ENCODE measurements around the gene TARS1. TPM values are rescaled to one million over a fixed set of nuclear protein-coding genes. Genes with fewer than 3 reads are reported as not detected.

The TARS1 gene
- polyA plus RNA-seq (ENCODE audit: insufficient read length), result 61.9 TPM

DNA sequence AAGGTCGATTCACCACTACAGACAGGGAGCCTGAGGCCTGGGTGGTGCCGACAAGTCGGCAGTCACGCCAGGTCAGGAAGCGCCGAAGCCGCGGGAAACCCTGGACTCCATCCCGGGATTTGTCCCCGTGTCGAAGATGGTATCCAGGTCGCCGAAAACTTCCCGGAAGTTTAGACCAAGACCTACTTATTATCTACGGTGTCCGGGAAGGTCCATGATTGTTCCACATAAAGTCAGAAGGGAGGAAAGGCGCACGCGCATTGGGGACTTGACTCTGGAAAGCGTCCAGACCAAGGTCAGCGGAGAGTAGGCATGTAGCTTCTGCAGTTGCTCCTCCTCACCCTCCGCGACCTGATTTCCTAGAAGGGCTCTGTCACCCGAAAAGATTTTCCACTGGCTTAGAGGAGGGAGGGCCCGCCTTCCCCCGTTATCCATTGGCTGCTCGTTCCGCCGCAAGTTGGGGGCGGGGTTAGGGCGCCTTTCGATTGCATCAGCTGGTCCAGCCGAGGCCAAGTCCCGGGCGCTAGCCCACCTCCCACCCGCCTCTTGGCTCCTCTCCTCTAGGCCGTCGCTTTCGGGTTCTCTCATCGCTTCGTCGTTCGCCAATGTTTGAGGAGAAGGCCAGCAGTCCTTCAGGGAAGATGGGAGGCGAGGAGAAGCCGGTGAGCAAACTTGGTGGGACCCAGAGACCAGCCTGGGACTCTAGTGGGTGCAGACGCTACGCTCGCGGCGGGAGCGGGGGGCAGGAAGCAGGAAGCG is at the start of gene TARS1:
Gene TARS1 (plus strand): TSS at position 484 of the 759 bp plus-strand sequence. CDS start 122 bp downstream, at position 606.
- DNase-seq, result peak; percentile 100

DNA sequence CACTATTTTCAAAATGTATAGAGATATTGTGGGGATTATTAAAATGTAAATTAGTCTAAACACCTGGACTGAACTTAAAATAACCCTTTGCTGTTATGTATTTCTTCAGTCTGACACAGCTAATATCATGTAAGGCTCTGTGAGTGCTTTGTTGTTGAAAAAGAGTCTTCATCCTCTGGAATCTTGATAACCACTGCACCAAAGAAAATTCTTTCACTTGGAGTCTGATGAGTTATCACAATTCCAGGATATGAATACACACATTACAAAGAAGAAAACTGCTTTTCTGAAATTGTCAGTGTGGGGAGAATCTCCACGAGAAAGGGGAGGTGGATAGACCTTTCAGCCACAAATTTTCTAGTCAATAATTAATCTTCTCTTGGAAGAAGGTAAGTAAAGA is 42.3 kb upstream of the TARS1 start:
- no peak for DNase-seq

DNA sequence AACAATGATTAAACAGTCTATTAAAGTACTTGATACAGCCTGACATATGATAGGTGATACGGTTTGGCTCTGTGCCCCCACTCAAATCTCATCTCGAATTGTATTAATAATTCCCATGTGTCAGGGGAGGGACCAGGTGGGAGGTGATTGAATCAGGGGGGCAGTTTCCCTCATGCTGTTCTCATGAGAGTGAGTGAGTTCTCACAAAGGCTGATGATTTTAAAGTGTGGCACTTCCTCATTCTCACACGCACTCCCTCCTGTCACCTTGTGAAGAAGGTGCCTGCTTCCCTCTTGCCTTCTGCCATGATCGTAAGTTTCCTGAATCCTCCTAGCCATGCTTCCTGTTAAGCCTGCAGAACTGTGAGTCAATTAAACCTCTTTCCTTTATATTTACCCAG is 40.1 kb upstream of the TARS1 start:
- DNase-seq, result no peak

DNA sequence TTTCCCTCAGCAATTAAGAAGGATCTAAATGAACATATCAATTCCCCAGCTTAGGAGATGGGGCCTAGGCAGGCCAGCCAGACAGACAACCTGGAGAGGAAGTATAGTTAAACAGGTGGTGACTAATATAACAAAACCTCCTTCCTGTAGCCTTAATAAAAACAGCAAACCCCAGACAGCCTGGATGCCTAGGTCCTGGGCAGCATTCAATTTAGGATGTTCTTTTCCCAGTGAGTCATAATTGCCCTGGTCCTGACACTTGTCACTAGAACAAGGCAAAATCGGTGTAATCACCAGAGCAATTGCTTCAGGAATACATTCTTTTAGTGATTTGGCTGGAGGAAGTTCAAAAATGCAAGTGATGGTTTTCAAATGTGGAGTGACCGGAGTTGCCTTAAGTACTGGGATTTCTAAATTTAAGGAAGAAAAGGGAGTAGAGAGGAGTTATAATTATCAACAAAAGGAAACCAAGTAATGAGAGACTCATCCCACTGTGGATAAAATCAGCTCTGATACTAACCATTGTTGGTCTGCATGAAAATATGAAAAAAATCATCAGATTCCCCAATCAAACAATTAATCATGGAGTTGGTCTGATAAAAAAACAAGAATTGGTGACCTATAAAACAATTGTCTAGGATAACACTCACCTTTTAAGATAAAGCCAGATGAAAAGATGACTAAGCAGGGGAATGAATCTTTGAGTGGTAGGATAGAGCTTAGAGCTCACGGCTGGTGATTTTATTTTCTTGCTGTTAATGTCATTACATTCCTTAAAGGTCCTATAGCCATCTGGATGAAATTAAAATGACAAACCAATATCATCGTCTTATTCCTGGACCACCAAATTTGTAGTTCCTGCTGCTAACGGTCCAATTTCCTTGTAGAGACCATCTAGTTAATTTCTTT is 39.0 kb upstream of the TARS1 start:
- DNase-seq, result no peak

DNA sequence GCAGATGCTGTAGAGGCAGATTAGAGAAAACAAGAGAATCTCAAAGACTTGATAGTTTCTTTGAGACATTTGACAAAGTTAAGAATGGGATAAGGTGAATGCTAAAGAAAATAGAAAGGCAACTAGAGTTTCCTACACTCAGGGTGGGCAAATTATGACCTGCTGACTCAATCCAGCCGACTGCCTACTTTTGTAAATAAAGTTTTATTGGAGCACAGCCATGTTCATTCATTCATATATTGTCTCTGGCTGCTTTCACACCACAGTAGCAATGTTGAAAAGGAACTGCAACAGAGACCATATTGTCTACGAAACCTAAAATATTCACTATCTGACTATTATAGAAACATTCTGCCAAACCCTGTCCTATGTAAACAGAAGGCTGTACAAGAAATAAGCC is 37.6 kb upstream of the TARS1 start:
- DNase-seq, result no peak

DNA sequence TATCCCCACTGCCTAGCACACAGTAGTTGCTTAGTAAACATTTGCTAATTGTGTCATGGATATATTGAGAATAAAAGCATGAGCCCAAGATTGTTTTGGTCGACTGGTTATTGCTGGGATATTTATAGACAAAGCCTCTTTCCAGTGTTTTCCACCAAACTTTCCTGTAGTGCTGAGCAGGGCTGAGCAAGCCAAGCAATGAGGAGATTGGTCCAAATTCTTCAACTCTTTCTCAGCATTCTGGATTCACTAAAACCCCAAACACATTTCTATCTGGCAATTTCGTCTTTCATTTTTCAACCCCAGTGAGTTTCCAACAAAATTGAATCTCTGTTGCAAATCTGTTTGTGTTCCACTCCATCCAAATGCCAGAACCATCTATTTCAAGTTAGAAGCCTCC is 31.9 kb upstream of the TARS1 start:
- peak; percentile 64 for DNase-seq

DNA sequence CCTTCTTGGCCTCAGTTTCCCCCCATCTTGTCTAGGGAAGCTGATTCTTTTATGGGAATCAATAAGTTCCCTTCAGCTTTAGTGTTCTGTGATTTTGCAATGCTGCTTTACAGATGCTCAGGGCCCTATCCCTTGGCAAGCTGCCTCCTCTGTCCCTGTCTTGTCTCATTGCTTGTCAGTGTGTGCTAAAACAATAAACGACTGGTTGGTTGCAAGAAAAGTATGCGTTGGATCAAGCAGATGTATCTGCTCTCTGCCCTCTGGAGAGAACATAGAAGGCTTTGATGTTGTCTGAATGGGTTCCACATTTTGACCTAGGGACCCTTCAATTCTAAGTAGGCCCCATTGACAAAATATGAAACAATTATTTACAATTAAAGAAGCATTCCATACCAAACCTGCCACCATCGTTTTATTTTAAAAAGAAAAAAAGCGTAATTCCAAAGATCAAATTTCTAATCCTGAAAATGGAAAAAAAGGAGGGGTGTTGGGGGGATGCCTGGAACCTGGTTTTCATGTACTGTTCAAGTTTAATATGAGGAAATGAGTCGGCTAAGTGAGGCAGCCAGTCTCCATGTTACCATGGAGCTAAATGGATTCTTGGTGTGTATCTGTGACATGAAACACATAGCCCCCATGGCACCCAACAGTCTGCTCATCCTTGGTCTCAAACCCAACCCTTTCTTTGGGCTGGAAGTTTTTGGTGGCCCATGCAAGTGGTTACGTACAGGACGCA is 31.2 kb upstream of the TARS1 start:
- peak; percentile 45 for DNase-seq

DNA sequence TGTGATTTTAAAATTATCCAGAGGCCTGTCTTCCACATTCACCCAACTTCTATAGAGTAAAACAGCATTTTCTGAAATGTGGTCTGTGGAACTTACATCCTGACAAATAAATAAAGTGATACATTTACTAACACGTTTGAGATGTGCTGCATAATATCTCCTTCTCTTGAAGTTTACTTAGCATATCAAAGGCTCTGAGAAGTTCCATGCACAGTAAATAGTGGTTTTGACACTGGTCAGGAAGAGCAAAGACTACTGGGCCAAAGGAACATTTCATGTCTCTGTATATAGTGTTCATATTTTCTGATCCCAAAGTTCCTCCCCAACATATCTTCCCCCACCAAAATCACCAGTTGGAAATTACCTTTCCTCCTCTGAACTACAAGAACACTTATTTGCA is 30.5 kb upstream of the TARS1 start:
- no peak for DNase-seq

DNA sequence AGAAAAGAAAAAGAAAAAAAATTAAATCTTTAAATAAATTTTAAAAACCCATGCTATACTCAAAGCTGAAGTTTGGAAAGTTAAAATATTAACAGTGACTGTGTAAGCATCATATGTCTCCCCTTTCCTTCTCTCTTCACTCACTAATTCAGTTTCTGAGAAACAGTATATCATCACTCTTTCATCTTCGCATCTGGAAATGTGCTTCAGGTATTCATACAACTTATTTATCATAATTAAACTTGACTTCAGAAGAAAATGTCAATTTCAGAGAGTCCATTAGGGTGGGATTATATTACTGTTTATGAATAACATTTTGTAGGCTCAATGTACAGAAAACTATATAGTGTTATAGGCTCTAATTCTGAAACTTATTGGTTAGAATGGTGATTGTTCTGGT is 29.3 kb upstream of the TARS1 start:
- no peak for DNase-seq

DNA sequence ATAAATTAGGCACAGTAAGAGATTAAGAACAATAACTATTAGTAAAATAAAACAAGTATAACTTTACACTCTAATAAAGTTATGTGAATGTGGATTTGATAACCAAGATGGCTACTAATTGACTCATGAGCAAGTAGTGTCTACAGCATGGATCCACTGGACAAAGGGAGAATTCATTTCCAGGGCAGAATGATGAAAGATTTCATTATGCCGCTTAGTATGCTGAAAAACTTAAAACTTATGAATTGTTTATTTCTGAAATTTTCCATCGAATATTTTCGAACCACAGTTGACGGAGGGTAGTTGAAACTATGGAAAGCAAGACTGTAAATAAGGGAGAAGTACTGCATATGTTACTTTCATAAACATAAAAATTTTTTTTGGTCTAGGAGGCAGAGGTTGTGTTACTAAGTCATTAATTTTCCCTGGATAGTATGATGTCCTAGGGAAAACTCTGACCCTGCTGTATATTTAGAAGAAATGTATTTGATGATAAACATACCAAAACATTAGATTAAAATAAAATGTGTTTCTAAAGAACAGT is 24.9 kb upstream of the TARS1 start:
- no peak for DNase-seq

DNA sequence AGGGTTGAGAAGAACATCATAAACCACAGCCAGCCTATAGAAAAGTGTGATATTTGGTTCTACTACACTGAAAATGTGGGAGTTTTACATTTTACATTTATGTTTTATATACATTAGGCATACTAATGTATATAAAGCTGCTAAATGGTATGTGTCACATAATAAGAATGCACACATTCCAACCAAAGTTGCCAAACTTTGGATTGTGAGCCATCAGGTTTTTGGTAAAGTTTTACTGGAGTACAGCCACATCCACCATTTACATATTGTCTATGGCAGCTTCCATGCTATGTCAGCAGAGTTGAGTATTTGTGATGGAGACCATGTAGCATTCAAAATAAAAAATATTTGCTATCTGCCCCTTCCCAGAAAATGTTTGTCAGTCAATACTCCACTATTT is 23.1 kb upstream of the TARS1 start:
- no peak for DNase-seq

DNA sequence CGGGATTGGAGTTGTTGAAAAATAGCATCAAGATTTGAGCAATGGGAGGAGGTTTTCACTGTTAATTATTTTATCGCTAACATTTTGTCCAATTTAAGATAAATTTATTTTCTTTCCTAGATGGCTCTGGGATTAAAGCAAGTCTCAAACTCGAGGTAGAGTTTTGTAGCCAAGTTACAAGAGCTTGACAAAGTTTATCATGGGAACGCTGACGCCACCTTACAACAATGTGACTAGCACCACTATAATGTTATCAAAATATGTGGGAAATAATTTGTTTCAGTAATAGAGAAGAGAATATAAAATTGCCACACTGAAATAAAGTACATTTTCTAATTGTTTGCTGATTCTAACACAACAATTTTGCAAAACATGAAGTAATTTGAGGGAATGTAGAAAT is 19.8 kb upstream of the TARS1 start:
- DNase-seq, result no peak

DNA sequence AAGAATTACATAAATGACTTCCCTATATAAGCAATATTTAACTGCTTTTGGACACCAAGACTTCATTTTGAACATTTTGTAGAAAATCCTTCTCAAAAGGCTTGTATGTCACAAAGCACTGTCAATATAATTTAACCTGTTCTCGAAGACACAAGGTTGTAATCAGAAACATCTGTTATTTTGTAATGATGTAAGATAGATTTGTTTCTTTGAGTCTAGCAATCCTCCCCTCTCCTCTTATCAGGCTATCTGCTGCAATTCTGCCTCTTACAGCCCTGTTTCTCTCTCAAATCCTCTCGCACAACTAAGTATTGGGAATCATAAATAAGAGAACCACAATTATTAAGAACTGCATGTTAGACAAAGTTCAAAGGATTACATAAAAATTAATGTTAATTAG is 18.6 kb upstream of the TARS1 start:
- no peak for DNase-seq

DNA sequence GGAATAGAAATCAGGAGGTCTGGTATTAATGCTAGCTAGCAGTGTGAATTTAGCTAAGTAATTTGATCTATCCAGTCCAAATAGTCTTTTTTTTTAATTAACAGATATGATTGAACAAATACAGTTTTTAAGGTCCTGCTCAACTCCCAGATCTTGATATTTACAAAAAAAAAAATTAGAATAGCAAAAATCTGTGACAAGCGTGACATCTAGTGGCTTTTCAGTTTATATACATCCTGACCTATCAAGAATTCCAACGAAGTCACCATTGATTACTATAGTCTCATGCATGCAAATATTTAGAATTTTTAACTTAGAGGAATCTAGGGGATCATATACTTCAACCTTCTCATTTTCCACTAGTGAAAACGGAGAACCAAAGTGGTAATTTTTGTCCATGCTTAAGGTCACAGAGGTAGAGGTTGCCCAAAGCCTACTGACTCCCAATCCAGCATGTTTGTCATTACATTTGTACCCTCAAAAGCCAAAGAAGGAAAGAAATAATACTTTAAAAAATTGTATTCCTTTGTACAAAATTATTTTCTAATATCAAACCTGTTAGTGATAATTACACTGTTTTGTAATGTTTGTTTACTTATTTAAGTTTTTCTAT is 17.6 kb upstream of the TARS1 start:
- DNase-seq, result peak; percentile 39

DNA sequence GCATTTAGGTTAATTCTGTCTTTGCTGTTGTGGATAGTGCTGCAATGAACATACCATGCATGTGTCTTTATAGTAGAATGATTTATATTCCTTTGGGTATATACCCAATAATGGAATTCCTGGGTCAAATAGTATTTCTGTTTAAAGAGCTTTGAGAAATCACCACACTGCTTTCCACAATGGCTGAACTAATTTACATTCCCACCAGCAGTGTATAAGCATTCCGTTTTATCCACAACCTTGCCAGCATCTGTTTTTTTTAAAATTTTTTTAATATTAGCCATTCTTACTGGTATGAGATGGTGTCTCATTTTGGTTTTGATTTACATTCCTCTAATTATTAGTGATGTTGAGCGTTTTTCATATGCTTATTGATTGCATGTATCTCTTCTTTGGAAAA is 15.5 kb upstream of the TARS1 start:
- no peak for DNase-seq

DNA sequence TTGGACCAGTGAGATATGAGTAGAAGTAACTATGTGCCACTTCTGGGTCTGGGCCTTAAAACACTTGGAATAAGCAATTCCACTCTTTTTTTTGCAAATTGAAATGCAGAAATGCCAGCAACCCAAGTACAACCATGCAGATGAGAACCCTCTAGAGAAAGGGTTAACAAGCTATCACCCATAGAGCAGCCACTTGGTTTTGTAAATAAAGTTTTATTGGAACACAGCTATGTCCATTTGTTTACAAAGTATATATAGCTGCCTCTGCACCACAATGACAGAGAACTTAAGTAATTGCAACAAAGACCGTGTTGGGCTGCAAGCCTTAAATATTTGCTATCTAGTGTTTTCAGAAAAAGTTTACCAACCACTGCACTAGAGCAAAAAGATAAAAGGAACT is 9.8 kb upstream of the TARS1 start:
- no peak for DNase-seq

DNA sequence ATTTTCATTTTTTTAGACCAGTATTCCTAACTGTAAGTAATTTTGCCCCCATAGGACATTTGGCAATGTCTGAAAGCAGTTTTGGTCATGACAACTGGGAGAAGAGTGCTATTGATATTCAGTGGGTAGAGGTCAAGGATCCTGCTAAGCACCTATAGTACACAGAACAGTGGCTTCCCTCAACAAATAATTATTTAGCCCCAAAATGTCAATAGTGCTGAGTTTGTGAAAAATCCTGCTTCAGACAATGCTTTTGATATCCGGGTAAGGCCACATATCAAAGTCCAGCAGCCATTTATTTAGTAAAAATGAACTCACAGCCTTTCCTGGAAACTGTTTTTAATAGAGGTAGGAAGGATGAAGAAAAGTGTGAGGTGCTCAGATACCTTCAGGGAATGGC is 8.1 kb upstream of the TARS1 start:
- no peak for DNase-seq

DNA sequence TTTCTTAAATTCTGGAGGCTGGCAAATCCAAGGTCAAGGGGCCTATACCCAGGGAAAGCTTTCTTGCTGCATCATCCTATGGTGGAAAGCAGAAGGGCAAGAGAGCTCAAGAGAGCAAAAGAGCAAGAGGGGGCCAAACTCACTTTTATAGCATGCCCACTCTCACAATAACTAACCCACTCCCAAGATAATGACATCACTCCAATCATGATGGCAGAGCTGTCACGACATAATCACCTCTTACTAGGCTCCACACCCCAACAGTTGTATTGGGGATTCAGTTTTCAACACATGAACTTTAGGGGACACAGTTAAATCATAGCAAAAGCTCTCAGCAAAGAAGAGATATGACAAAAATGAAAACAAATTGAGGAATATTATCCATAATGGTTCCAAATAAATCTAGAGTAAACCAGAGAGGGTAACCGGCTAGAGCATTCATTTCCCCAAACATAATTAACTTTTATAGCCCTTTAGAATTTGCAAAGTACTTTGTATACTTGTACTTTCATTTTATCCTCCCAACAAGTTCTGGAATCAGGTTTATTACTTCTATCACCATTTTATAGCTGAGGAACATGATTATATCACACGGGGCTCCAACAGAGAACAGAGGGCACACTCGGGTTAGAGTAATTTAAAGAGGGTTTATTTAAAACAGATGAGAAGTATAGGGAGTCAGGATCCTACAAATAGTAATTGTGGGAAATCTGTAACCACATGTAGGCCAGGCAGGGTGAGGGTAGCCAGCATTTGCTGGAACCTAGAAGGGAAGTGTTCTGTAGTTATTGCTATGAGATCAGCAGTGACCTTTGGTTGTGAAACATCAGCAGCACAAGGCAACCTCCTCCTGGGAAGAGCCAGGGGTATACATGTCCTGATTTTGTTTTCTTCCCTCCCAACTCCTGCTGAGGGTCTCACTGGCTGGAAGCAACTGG is 7.2 kb upstream of the TARS1 start:
- DNase-seq, result no peak

DNA sequence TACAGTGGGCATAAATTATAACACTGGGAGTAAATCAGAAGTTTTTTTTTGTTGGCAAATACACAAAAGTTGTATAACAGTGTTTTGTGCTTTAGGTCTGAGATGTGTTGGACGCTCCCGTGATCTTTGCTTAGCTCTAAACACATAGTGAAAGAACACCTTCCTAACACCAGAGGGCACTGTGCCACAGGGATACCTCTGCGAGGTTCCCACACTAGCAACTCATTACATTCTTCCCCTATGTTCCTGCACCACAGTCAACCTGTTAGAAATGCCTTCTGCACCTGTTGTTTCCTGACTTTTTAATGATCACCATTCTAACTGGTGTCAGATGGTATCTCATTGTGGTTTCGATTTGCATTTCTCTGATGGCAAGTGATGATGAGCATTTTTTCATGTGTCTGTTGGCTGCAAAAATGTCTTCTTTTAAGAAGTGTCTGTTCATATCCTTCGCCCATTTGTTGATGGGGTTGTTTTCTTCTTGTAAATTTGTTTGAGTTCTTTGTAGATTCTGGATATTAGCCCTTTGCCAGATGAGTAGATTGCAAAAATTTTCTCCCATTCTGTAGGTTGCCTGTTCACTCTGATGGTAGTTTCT is 4.8 kb upstream of the TARS1 start:
- peak; percentile 83 for DNase-seq

DNA sequence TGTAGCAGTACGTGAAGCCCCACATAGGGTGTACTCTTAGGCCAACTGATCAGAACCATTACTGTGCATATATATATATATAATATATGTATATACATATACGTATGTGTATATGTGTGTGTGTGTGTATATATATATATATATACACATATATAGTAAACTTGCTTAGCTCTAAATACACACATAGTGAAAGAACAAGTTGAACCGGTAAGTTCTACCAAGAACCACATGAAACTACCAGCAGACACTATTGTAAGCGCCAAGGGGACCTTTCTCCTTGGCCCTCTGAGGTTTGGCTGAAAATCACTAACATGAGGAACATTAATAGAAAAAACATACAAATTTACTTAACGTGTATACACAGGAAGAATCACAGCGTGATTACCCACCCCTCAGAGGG is 1.8 kb upstream of the TARS1 start:
- no peak for DNase-seq
